ENCODE data around the gene MTFMT. TPM values are rescaled to one million over a fixed set of nuclear protein-coding genes. Genes with fewer than 3 reads are reported as not detected.

MTFMT gene
- total and polyA plus RNA-seq, 2 of the 4 experiments (the other 2 are of a cell fraction), result 8.9 to 21.3 TPM

DNA sequence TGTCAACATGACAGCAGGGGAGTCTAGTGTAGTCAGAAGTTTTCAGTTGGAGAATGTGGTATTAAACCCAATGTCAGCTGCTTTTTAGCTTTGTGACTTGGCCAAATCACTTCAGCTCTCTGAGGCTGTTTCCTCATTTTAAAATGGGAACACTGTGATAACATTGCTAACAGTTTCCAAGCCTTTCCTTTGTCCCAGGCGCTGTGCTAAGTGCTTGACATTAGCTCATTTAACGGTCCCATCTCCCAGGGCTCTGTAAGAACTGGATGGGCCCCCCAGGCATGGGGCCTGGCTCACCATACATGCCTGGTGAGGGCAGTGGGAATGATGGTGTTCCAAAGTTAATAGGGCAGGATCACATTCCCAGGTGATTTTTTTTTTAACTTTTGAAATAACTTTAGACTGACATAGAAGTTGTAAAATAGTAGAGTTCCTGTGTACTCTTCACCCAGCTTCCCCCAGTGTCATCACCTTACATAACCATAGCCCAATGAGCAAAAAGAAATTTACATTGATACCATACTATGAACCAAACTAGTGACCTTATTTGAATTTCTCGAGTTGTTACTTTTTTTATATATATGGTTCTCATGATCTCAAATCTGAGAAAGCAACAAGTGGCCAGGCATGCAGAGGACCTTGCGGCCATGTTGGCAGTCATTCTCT is 30.6 kb upstream of the MTFMT start:
- H3K27ac ChIP-seq (ENCODE audit: insufficient read depth, low read length), result no peak overlapping the region
- H3K4me1 ChIP-seq (ENCODE audit: control insufficient read depth, insufficient read depth, low read length), result peaks cover 8% of the 10 kb centered on the region; the same call in 1 of the 2 replicates
- H2BK120ac ChIP-seq (ENCODE audit: low read depth, low read length), result no peak overlapping the region
- dilution Hi-C loops (cut with HindIII; ENCODE audit: low sequenced_read_pairs, unreplicated experiment) (no loop called here), in situ Hi-C loops (cut with MboI; ENCODE audit: low sequenced_read_pairs) (no loop called here), intact Hi-C loops (cut with micrococcal nuclease) (no loop called here)
- H2BK20ac ChIP-seq (ENCODE audit: low read depth, low read length), result no peak overlapping the region
- no peak for ATAC-seq (ENCODE audit: low read depth)
- H3K36me3 ChIP-seq (ENCODE audit: control insufficient read depth, insufficient read depth, low read length), result no peaks in the 10 kb centered on the region
- H2BK15ac ChIP-seq (ENCODE audit: low read depth, low read length), result no peak overlapping the region
- H2AK5ac ChIP-seq (ENCODE audit: low read depth, low read length), result no peak overlapping the region
- no peak overlapping the region for H2BK5ac ChIP-seq (ENCODE audit: low read depth, low read length, poor library complexity, severe bottlenecking)
- BruUV-seq (replicated peaks), result no TSS peak
- H3K9me3 ChIP-seq (ENCODE audit: control insufficient read depth, insufficient read depth, low read length), result peaks cover 5% of the 10 kb centered on the region; the same call in 1 of the 2 replicates
- ChIA-PET CTCF (no interaction called here), POLR2A (ENCODE audit: unreplicated experiment) (no interaction called here)
- H2AFZ ChIP-seq (replicated peaks; ENCODE audit: low read length, poor library complexity), result no peak overlapping the region
- H3K56ac ChIP-seq (ENCODE audit: extremely low read depth, insufficient read depth, low read length), result no peak overlapping the region
- no peak overlapping the region for H4K8ac ChIP-seq (ENCODE audit: low read depth in 2 of 2, low read length in 2 of 2)
- H3K14ac ChIP-seq (replicated peaks; ENCODE audit: low read depth, low read length), result no peak overlapping the region
- no peak overlapping the region for H3K4me2 ChIP-seq (ENCODE audit: low read depth, low read length)
- no peak for TF ChIP-seq MAFK (IDR thresholded peaks at IDR 0.05; ENCODE audit: low read depth, low read length)
- no peak for TF ChIP-seq USF2 (IDR thresholded peaks at IDR 0.05; ENCODE audit: low read depth, low read length)
- no peak for TF ChIP-seq POLR2A (IDR thresholded peaks at IDR 0.05; ENCODE audit: low read depth, low read length)
- no peak for TF ChIP-seq RFX5 (IDR thresholded peaks at IDR 0.05; ENCODE audit: low read depth, low read length)
- no peak for TF ChIP-seq SMC3 (IDR thresholded peaks at IDR 0.05; ENCODE audit: low read depth, low read length)
- no peak for TF ChIP-seq RCOR1 (IDR thresholded peaks at IDR 0.05; ENCODE audit: insufficient replicate concordance, low read length)
- no peak for TF ChIP-seq RAD21 (IDR thresholded peaks at IDR 0.05; ENCODE audit: low read length)
- no peak for TF ChIP-seq MAZ (IDR thresholded peaks at IDR 0.05; ENCODE audit: borderline replicate concordance, low read depth, low read length)
- TF ChIP-seq BHLHE40 (IDR thresholded peaks at IDR 0.05; ENCODE audit: low read depth, low read length), result no peak
- no peak for TF ChIP-seq NFE2L2 (IDR thresholded peaks at IDR 0.05; ENCODE audit: low read depth, low read length)
- TF ChIP-seq CHD1 (IDR thresholded peaks at IDR 0.05; ENCODE audit: low read depth, low read length), result no peak
- TF ChIP-seq FOS (IDR thresholded peaks at IDR 0.05; ENCODE audit: low read depth, low read length), result no peak
- TF ChIP-seq MXI1 (IDR thresholded peaks at IDR 0.05; ENCODE audit: borderline replicate concordance, low read depth, low read length), result no peak
- TF ChIP-seq ELK1 (IDR thresholded peaks at IDR 0.05; ENCODE audit: borderline replicate concordance, low read depth, low read length), result no peak
- TF ChIP-seq, protein P1, sequence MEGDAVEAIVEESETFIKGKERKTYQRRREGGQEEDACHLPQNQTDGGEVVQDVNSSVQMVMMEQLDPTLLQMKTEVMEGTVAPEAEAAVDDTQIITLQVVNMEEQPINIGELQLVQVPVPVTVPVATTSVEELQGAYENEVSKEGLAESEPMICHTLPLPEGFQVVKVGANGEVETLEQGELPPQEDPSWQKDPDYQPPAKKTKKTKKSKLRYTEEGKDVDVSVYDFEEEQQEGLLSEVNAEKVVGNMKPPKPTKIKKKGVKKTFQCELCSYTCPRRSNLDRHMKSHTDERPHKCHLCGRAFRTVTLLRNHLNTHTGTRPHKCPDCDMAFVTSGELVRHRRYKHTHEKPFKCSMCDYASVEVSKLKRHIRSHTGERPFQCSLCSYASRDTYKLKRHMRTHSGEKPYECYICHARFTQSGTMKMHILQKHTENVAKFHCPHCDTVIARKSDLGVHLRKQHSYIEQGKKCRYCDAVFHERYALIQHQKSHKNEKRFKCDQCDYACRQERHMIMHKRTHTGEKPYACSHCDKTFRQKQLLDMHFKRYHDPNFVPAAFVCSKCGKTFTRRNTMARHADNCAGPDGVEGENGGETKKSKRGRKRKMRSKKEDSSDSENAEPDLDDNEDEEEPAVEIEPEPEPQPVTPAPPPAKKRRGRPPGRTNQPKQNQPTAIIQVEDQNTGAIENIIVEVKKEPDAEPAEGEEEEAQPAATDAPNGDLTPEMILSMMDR (conservative IDR thresholded peaks at IDR 0.05; ENCODE audit: low read depth, low read length), result no peak
- no peak for TF ChIP-seq CEBPB (IDR thresholded peaks at IDR 0.05; ENCODE audit: low read depth, low read length)
- no peak overlapping the region for H4K91ac ChIP-seq (ENCODE audit: insufficient read depth, low read depth, low read length)
- no peaks in the 10 kb centered on the region for H4K20me1 ChIP-seq (ENCODE audit: insufficient read depth, low read length)
- H3K4me3 ChIP-seq (ENCODE audit: insufficient read depth, low read depth, low read length), result no peak overlapping the region
- H3K4ac ChIP-seq (ENCODE audit: low read depth, low read length), result no peak overlapping the region
- H3K79me1 ChIP-seq (ENCODE audit: low read depth in 1 of 2, low read length in 2 of 2), result no peaks in the 10 kb centered on the region
- H3K9me1 ChIP-seq (ENCODE audit: insufficient read depth, low read length), result peaks cover 4% of the 10 kb centered on the region; the same call in 1 of the 2 replicates
- no peak overlapping the region for H3K23ac ChIP-seq (ENCODE audit: low read depth, low read length)
- peaks cover 14% of the 10 kb centered on the region for H3K27me3 ChIP-seq (ENCODE audit: control insufficient read depth, insufficient read depth, low read length)
- no peak overlapping the region for H3K9ac ChIP-seq (ENCODE audit: low read depth, low read length)
- 43% methylated on average over 1 of the region's 4 CpGs; no CpG with 5 or more reads in 1 of the 2 experiments for WGBS, 2 experiments (ENCODE audit: extremely low coverage in 2 of 2, insufficient read length in 1 of 2)
- no peak overlapping the region for H4K5ac ChIP-seq (ENCODE audit: low read depth, low read length)
- no peak for DNase-seq
- H3K18ac ChIP-seq (ENCODE audit: low read depth, low read length), result no peak overlapping the region
- no peak overlapping the region for H2AK9ac ChIP-seq (replicated peaks; ENCODE audit: low read depth, low read length, poor library complexity)

Data from IMR-90 (cell line).